ENCODE measurements around the gene ZNF469. TPM values are rescaled to one million over a fixed set of nuclear protein-coding genes. Genes with fewer than 3 reads are reported as not detected.

ZNF469 gene
- polyA plus RNA-seq, 1 donor from 2014 or later = not detected

DNA sequence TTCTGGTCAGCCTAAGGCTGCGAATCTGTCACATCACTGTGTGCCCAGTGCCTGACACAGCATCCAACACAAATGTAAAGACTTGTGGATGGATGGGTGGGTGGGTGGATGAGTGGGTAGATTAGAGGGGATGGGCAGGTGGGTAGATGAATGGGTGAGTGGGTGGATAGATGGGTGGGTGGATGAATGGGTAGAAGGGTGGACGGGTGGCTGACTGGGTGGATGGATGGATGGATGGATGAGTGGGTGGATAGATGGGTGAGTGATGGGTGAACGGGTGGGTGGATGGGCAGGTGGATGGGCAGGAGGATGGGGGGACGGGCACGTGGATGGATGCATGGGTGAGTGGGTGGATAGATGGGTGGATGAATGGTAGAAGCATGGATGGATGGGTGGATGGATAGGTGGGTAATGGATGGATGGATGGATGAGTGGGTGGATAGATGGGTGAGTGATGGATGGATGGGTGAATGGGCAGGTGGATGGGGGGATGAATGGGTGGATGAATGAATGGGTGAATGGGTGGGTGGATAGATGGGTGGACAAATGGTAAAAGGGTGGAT lies 39.2 kb downstream of the ZNF469 start:
- Histone ChIP-seq H3K27me3 (ENCODE audit: insufficient read depth, low read depth, low read length) (no peaks in the 10 kb centered on the region), H2AFZ (ENCODE audit: low read depth, low read length) (no peak overlapping the region)

DNA sequence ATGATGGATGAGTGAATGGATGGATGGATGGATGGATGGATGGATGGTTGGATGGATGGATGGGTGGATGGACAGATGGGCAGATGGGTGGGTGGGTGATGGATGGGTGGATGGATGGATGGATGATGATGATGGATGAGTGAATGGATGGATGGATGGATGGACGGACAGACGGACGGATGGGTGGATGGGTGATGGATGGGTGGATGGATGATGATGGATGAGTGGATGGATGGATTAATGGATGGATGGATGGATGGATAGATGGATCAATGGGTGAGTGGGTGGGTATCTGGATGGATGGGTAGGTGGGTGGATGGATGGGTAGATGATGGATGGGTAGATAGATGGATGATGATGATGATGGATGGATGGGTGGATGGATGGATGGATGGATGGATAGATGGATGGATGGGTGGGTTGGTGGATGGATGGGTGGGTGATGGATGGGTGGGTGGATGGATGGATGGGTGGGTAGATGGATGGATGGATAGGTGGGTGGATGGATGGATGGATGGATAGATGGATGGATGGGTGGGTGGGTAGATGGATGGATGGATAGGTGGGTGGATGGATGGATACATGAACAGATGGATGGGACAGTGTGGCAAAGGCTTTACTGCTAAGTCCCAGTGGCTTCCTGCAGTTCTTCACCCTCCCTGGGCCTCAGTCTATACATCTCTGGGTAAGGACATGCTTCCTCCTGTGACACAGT lies 40.1 kb downstream of the ZNF469 start:
- no peaks in the 10 kb centered on the region for H3K36me3 ChIP-seq (ENCODE audit: insufficient read depth, low read length)
- TF ChIP-seq SMC3 (conservative IDR thresholded peaks at IDR 0.05; ENCODE audit: poor library complexity) = no peak
- TF ChIP-seq EP300 (conservative IDR thresholded peaks at IDR 0.05; ENCODE audit: poor library complexity, severe bottlenecking) = no peak
- TF ChIP-seq TAF1 (IDR thresholded peaks at IDR 0.05; ENCODE audit: low read depth) = no peak
- no peak for TF ChIP-seq RAD21 (conservative IDR thresholded peaks at IDR 0.05)
- no peak for TF ChIP-seq EZH2 (IDR thresholded peaks at IDR 0.05; ENCODE audit: borderline replicate concordance, insufficient read depth, low read length, poor library complexity, severe bottlenecking)
- TF ChIP-seq, protein P1, sequence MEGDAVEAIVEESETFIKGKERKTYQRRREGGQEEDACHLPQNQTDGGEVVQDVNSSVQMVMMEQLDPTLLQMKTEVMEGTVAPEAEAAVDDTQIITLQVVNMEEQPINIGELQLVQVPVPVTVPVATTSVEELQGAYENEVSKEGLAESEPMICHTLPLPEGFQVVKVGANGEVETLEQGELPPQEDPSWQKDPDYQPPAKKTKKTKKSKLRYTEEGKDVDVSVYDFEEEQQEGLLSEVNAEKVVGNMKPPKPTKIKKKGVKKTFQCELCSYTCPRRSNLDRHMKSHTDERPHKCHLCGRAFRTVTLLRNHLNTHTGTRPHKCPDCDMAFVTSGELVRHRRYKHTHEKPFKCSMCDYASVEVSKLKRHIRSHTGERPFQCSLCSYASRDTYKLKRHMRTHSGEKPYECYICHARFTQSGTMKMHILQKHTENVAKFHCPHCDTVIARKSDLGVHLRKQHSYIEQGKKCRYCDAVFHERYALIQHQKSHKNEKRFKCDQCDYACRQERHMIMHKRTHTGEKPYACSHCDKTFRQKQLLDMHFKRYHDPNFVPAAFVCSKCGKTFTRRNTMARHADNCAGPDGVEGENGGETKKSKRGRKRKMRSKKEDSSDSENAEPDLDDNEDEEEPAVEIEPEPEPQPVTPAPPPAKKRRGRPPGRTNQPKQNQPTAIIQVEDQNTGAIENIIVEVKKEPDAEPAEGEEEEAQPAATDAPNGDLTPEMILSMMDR (IDR thresholded peaks at IDR 0.05; ENCODE audit: poor library complexity, severe bottlenecking) = no peak
- TF ChIP-seq MXI1 (conservative IDR thresholded peaks at IDR 0.05; ENCODE audit: poor library complexity, severe bottlenecking) = no peak
- TF ChIP-seq, protein P2, sequence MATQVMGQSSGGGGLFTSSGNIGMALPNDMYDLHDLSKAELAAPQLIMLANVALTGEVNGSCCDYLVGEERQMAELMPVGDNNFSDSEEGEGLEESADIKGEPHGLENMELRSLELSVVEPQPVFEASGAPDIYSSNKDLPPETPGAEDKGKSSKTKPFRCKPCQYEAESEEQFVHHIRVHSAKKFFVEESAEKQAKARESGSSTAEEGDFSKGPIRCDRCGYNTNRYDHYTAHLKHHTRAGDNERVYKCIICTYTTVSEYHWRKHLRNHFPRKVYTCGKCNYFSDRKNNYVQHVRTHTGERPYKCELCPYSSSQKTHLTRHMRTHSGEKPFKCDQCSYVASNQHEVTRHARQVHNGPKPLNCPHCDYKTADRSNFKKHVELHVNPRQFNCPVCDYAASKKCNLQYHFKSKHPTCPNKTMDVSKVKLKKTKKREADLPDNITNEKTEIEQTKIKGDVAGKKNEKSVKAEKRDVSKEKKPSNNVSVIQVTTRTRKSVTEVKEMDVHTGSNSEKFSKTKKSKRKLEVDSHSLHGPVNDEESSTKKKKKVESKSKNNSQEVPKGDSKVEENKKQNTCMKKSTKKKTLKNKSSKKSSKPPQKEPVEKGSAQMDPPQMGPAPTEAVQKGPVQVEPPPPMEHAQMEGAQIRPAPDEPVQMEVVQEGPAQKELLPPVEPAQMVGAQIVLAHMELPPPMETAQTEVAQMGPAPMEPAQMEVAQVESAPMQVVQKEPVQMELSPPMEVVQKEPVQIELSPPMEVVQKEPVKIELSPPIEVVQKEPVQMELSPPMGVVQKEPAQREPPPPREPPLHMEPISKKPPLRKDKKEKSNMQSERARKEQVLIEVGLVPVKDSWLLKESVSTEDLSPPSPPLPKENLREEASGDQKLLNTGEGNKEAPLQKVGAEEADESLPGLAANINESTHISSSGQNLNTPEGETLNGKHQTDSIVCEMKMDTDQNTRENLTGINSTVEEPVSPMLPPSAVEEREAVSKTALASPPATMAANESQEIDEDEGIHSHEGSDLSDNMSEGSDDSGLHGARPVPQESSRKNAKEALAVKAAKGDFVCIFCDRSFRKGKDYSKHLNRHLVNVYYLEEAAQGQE (IDR thresholded peaks at IDR 0.05; ENCODE audit: borderline replicate concordance) = no peak
- TF ChIP-seq POLR2AphosphoS5 (IDR thresholded peaks at IDR 0.05) = no peak
- H3K27ac ChIP-seq (ENCODE audit: low read length) = no peak overlapping the region
- H3K4me2 ChIP-seq (ENCODE audit: low read length) = no peak overlapping the region
- no peaks in the 10 kb centered on the region for H4K20me1 ChIP-seq (ENCODE audit: insufficient read depth)
- H3K9me3 ChIP-seq (ENCODE audit: low read length) = no peaks in the 10 kb centered on the region
- H3K9ac ChIP-seq (ENCODE audit: low read length) = no peak overlapping the region
- no peaks in the 10 kb centered on the region for H3K79me2 ChIP-seq (replicated peaks; ENCODE audit: insufficient read depth, low read length)
- H3K4me3 ChIP-seq (ENCODE audit: low read length) = no peak overlapping the region
- no peak overlapping the region for H2AFZ ChIP-seq (ENCODE audit: low read depth, low read length)
- H3F3A ChIP-seq (ENCODE audit: insufficient read depth, low read length, poor library complexity, severe bottlenecking) = no peaks in the 10 kb centered on the region
- H3K9me2 ChIP-seq (ENCODE audit: insufficient read depth, low read length) = no peaks in the 10 kb centered on the region
- H3K27me3 ChIP-seq (ENCODE audit: insufficient read depth, low read depth, low read length) = no peaks in the 10 kb centered on the region

More for the DNA sequence above, 39.2 kb downstream of the ZNF469 start:
- H3K9me3 ChIP-seq (ENCODE audit: low read length) = no peaks in the 10 kb centered on the region
- no peak for TF ChIP-seq TAF1 (IDR thresholded peaks at IDR 0.05; ENCODE audit: low read depth)
- TF ChIP-seq EP300 (conservative IDR thresholded peaks at IDR 0.05; ENCODE audit: poor library complexity, severe bottlenecking) = no peak
- no peak for TF ChIP-seq SMC3 (conservative IDR thresholded peaks at IDR 0.05; ENCODE audit: poor library complexity)
- no peaks in the 10 kb centered on the region for H3K79me2 ChIP-seq (replicated peaks; ENCODE audit: insufficient read depth, low read length)
- no peak overlapping the region for H3K9ac ChIP-seq (ENCODE audit: low read length)
- H3K4me2 ChIP-seq (ENCODE audit: low read length) = no peak overlapping the region
- no peaks in the 10 kb centered on the region for H3K36me3 ChIP-seq (ENCODE audit: insufficient read depth, low read length)
- no peaks in the 10 kb centered on the region for H3K9me2 ChIP-seq (ENCODE audit: insufficient read depth, low read length)
- no peak overlapping the region for H3K27ac ChIP-seq (ENCODE audit: low read length)
- no peaks in the 10 kb centered on the region for H4K20me1 ChIP-seq (ENCODE audit: insufficient read depth)
- no peaks in the 10 kb centered on the region for H3F3A ChIP-seq (ENCODE audit: insufficient read depth, low read length, poor library complexity, severe bottlenecking)
- no peak overlapping the region for H3K4me3 ChIP-seq (ENCODE audit: low read length)

All from neural cell (in vitro differentiated cells).